CD14-positive monocyte (primary cell): Measurements from ENCODE around the gene JKAMP. TPM values are rescaled to one million over a fixed set of nuclear protein-coding genes. Genes with fewer than 3 reads are reported as not detected.

Experiments used
- DNase-seq, 3 donors: peaks; one replicate each; pipeline ENCODE4 v3.0.0-alpha.2; 2011 to 2022
- H2AFZ ChIP-seq: 2 replicates; pipeline ENCODE4 v1.6.0; 2012; ENCODE audit warnings: mild to moderate bottlenecking, low read depth, low read length, inconsistent platforms; ENCODE audit not compliant: insufficient read depth, poor library complexity, severe bottlenecking
- H3K27ac ChIP-seq, 2 donors: 1 replicate in 1 of 2; 2 replicates in 1 of 2; pipeline ENCODE4 v1.5.1; 2012 to 2013; ENCODE audit warnings: low read length in 2 of 2, control low read depth in 1 of 2, inconsistent platforms in 1 of 2, low read depth in 1 of 2, mild to moderate bottlenecking in 1 of 2
- H3K27me3 ChIP-seq, 2 donors: one replicate each; pipeline versions ENCODE4 v1.6.0 to v1.6.1; 2011 to 2013; ENCODE audit warnings: low read length in 2 of 2; ENCODE audit not compliant: control insufficient read depth in 2 of 2, insufficient read depth in 2 of 2
- H3K36me3 ChIP-seq, 2 donors: replicated peaks in 1 of 2; 1 replicate in 1 of 2; 2 replicates in 1 of 2; pipeline versions ENCODE4 v1.5.1 to v1.6.1; 2012 to 2013; ENCODE audit warnings: low read length in 2 of 2, control low read depth in 1 of 2, inconsistent platforms in 1 of 2, mild to moderate bottlenecking in 1 of 2; ENCODE audit not compliant: insufficient read depth in 2 of 2, control insufficient read depth in 1 of 2
- H3K4me1 ChIP-seq, 2 donors: 1 replicate in 1 of 2; 2 replicates in 1 of 2; pipeline versions ENCODE4 v1.5.1 to v1.6.1; 2012 to 2013; ENCODE audit warnings: low read length in 2 of 2, control low read depth in 1 of 2, inconsistent platforms in 1 of 2, mild to moderate bottlenecking in 1 of 2, moderate library complexity in 1 of 2; ENCODE audit not compliant: insufficient read depth in 2 of 2, control insufficient read depth in 1 of 2
- H3K4me2 ChIP-seq: replicated peaks from 2 replicates; pipeline ENCODE3; 2012; ENCODE audit warnings: low read length, moderate library complexity, mild to moderate bottlenecking; ENCODE audit not compliant: poor library complexity, severe bottlenecking; ENCODE audit errors: extremely low read depth
- H3K4me3 ChIP-seq, 3 experiments: fragments of 200-600 bp in 1 of 3; sonication (generic) in 1 of 3; replicated peaks in 1 of 3; 1 replicate in 2 of 3; 2 replicates in 1 of 3; pipeline ENCODE4 v1.5.1; 2011 to 2013; ENCODE audit warnings: low read length in 3 of 3, mild to moderate bottlenecking in 3 of 3, control low read depth in 2 of 3, low read depth in 2 of 3, inconsistent platforms in 1 of 3, moderate library complexity in 1 of 3
- H3K79me2 ChIP-seq: 2 replicates; pipeline ENCODE4 v1.6.0; 2012; ENCODE audit warnings: mild to moderate bottlenecking, control low read depth, inconsistent platforms, low read length, moderate library complexity; ENCODE audit not compliant: insufficient read depth
- H3K9ac ChIP-seq: 2 replicates; pipeline ENCODE4 v1.6.0; 2017; ENCODE audit warnings: low read length, mild to moderate bottlenecking; ENCODE audit not compliant: insufficient read depth, poor library complexity, severe bottlenecking
- H3K9me3 ChIP-seq, 2 donors: replicated peaks in 1 of 2; 1 replicate in 1 of 2; 2 replicates in 1 of 2; pipeline versions ENCODE4 v1.5.1 to v1.6.1; 2012 to 2013; ENCODE audit warnings: low read length in 2 of 2, control low read depth in 1 of 2; ENCODE audit not compliant: control insufficient read depth in 1 of 2, insufficient read depth in 1 of 2
- H4K20me1 ChIP-seq: 2 replicates; pipeline ENCODE4 v1.6.0; 2012; ENCODE audit warnings: mild to moderate bottlenecking, low read length, control low read depth, moderate library complexity; ENCODE audit not compliant: insufficient read depth
- H3K27ac Mint-ChIP-seq, 7 donors: one replicate each; pipeline ENCODE4 v1.8.0; 2020; ENCODE audit warnings: mild to moderate bottlenecking in 7 of 7, mixed read lengths in 7 of 7, moderate library complexity in 6 of 7, inconsistent platforms in 2 of 7
- H3K27me3 Mint-ChIP-seq, 3 donors: one replicate each; pipeline ENCODE4 v1.8.0; 2021 to 2022; ENCODE audit warnings: low read depth in 3 of 3, mild to moderate bottlenecking in 3 of 3, mixed read lengths in 3 of 3, moderate library complexity in 3 of 3, inconsistent platforms in 1 of 3
- H3K36me3 Mint-ChIP-seq, 2 donors: one replicate each; pipeline ENCODE4 v1.8.0; 2020; ENCODE audit warnings: mixed read lengths in 2 of 2, inconsistent platforms in 1 of 2, mild to moderate bottlenecking in 1 of 2
- H3K4me1 Mint-ChIP-seq: one replicate; pipeline ENCODE4 v1.8.0; 2020; ENCODE audit warnings: mild to moderate bottlenecking, mixed read lengths
- H3K4me3 Mint-ChIP-seq, 2 donors: one replicate each; pipeline ENCODE4 v1.8.0; 2020; ENCODE audit warnings: mild to moderate bottlenecking in 2 of 2, mixed read lengths in 2 of 2, moderate library complexity in 1 of 2
- H3K9me3 Mint-ChIP-seq, 7 donors: one replicate each; pipeline ENCODE4 v1.8.0; 2020 to 2022; ENCODE audit warnings: mixed read lengths in 7 of 7, mild to moderate bottlenecking in 6 of 7, moderate library complexity in 6 of 7, inconsistent platforms in 2 of 7
- CTCF ChIP-seq: fragments of 200-600 bp; IDR thresholded peaks from one replicate; pipeline ENCODE4 v1.8.0; 2022; ENCODE audit warnings: antibody characterized with exemption, mild to moderate bottlenecking
- WGBS: methylation state at CpG from one replicate; pipeline ENCODE4 v1.1.5; 2013; ENCODE audit warnings: missing lambda C conversion rate; ENCODE audit not compliant: insufficient coverage; 5-methylcytosine and 5-hydroxymethylcytosine counted together
- intact Hi-C, 2 donors: fragments of 100-400 bp; cut with micrococcal nuclease; formaldehyde crosslinking; loops; one replicate each; pipeline versions ENCODE4 v1.15.0 to v1.15.1; 2023
- polyA plus RNA-seq, 3 donors: library from polyadenylated mRNA; depleted of rRNA in 1 of 3; unstranded in 2 of 3; stranded (reverse) in 1 of 3; fragments of 300-500 nt in 2 of 3; fragments of >200 nt in 1 of 3; fragmentation: Illumina TruSeq in 2 of 3; gene quantifications; 1 replicate in 2 of 3; 2 replicates in 1 of 3; pipeline ENCODE4 v1.2.3, GENCODE V29; 2012 to 2021

The JKAMP gene
- polyA plus RNA-seq, 3 donors: 49.7 to 134 (median 99.4) TPM

GRCh38 chr14:59532419-59532818, 48.1 kb downstream of the JKAMP start:
- Histone ChIP-seq H3K9me3 (no peaks in the 10 kb centered on the region), H3K27me3 (no peaks in the 10 kb centered on the region), H3K4me1 (no peaks in the 10 kb centered on the region), H2AFZ (no peak overlapping the region), H3K4me2 (no peak overlapping the region), H3K79me2 (no peaks in the 10 kb centered on the region), H3K4me3 (no peak overlapping the region), H3K27ac (no peak overlapping the region), H3K36me3 (no peaks in the 10 kb centered on the region), H3K9ac (no peak overlapping the region), H4K20me1 (no peaks in the 10 kb centered on the region)
- Mint-ChIP-seq H3K36me3 (no peaks in the 10 kb centered on the region), H3K27me3 (peaks cover 0 to 1% (median 1%) of the 10 kb centered on the region in 3 donors), H3K4me3 (no peak overlapping the region), H3K4me1 (no peaks in the 10 kb centered on the region), H3K27ac (no peak overlapping the region), H3K9me3 (peaks cover 0 to 9% (median 3%) of the 10 kb centered on the region in 7 donors)
- no CpG with 5 or more reads among the region's 1 CpG for WGBS
- DNase-seq: no peak
- intact Hi-C loops: no loop called here
- TF ChIP-seq CTCF: no peak

GRCh38 chr14:59534361-59534987, 50.2 kb downstream of the JKAMP start:
- H3K36me3 ChIP-seq: no peaks in the 10 kb centered on the region
- Mint-ChIP-seq H3K4me3 (no peak overlapping the region), H3K27me3 (peaks cover 1% of the 10 kb centered on the region in 3 donors), H3K9me3 (peaks cover 0 to 4% (median 0%) of the 10 kb centered on the region in 7 donors), H3K27ac (no peak overlapping the region), H3K36me3 (no peaks in the 10 kb centered on the region), H3K4me1 (peaks cover 6% of the 10 kb centered on the region)
- no peak for DNase-seq
- no peak overlapping the region for H3K4me3 ChIP-seq
- H3K9ac ChIP-seq: no peak overlapping the region
- WGBS: 100% methylated on average over 4 of the region's 7 CpGs
- no peaks in the 10 kb centered on the region for H3K79me2 ChIP-seq
- H3K4me1 ChIP-seq: no peaks in the 10 kb centered on the region
- intact Hi-C loops: no loop called here
- no peak overlapping the region for H3K4me2 ChIP-seq
- TF ChIP-seq CTCF: no peak
- no peak overlapping the region for H2AFZ ChIP-seq
- no peaks in the 10 kb centered on the region for H4K20me1 ChIP-seq
- H3K27me3 ChIP-seq: no peaks in the 10 kb centered on the region
- H3K9me3 ChIP-seq: no peaks in the 10 kb centered on the region
- no peak overlapping the region for H3K27ac ChIP-seq
